Endodermal cell (in vitro differentiated cells): Measurements from ENCODE around the gene TNRC6C. TPM values are rescaled to one million over a fixed set of nuclear protein-coding genes. Genes with fewer than 3 reads are reported as not detected.
"Not testable (repeated sequence)": the region's sequence is repeated elsewhere in the genome, so short reads cannot be mapped to it uniquely, and the experiment has no call there.

ENCODE experiments used
- DNase-seq: peaks from one replicate; pipeline ENCODE4 v3.0.0-alpha.2; 2017
- H3K27ac ChIP-seq: 2 replicates; pipeline ENCODE4 v1.5.1; 2013; ENCODE audit warnings: mild to moderate bottlenecking, low read depth, low read length, moderate library complexity
- H3K27me3 ChIP-seq: 2 replicates; pipeline ENCODE4 v1.6.1; 2013; ENCODE audit warnings: mild to moderate bottlenecking, low read length, moderate library complexity; ENCODE audit not compliant: insufficient read depth, control insufficient read depth, poor library complexity, severe bottlenecking
- H3K36me3 ChIP-seq: 2 replicates; pipeline ENCODE4 v1.7.0; 2013; ENCODE audit warnings: mild to moderate bottlenecking, low read length, moderate library complexity; ENCODE audit not compliant: control insufficient read depth, insufficient read depth
- H3K4me1 ChIP-seq: one replicate; pipeline ENCODE4 v1.7.0; 2013; ENCODE audit warnings: low read length; ENCODE audit not compliant: control insufficient read depth, insufficient read depth
- H3K4me3 ChIP-seq: 2 replicates; pipeline ENCODE4 v1.5.1; 2013; ENCODE audit warnings: mild to moderate bottlenecking, low read length, moderate library complexity
- H3K9ac ChIP-seq: 2 replicates; pipeline ENCODE4 v1.6.1; 2013; ENCODE audit warnings: mild to moderate bottlenecking, low read length, moderate library complexity; ENCODE audit not compliant: poor library complexity, severe bottlenecking; ENCODE audit errors: extremely low read depth
- H3K9me3 ChIP-seq: 2 replicates; pipeline ENCODE4 v1.6.1; 2013; ENCODE audit warnings: mild to moderate bottlenecking, low read length, moderate library complexity; ENCODE audit not compliant: control insufficient read depth
- H3K27ac Mint-ChIP-seq: 2 replicates; pipeline ENCODE4 v1.8.0; 2020; ENCODE audit warnings: mixed read lengths
- H3K27me3 Mint-ChIP-seq: 2 replicates; pipeline ENCODE4 v1.8.0; 2021; ENCODE audit warnings: mild to moderate bottlenecking, mixed read lengths; ENCODE audit not compliant: insufficient read depth
- H3K36me3 Mint-ChIP-seq: 2 replicates; pipeline ENCODE4 v1.8.0; 2020; ENCODE audit warnings: low read depth, mixed read lengths
- H3K4me1 Mint-ChIP-seq: 2 replicates; pipeline ENCODE4 v1.8.0; 2020; ENCODE audit warnings: mixed read lengths
- H3K4me3 Mint-ChIP-seq: 2 replicates; pipeline ENCODE4 v1.8.0; 2020; ENCODE audit warnings: mild to moderate bottlenecking, moderate library complexity, mixed read lengths
- H3K9me3 Mint-ChIP-seq: 2 replicates; pipeline ENCODE4 v1.8.0; 2020; ENCODE audit warnings: mild to moderate bottlenecking, mixed read lengths
- CTCF ChIP-seq: fragments of 200-600 bp; sonication (generic); conservative IDR thresholded peaks from 2 replicates; pipeline ENCODE4 v1.5.0; 2021; ENCODE audit warnings: antibody characterized with exemption, mild to moderate bottlenecking
- WGBS, 2 experiments: methylation state at CpG; one replicate each; pipeline versions ENCODE4 v1.1.5 to v1.1.7; 2013; ENCODE audit warnings: missing lambda C conversion rate in 2 of 2, mixed read lengths in 1 of 2; ENCODE audit not compliant: insufficient coverage in 1 of 2, insufficient read length in 1 of 2; 5-methylcytosine and 5-hydroxymethylcytosine counted together
- total RNA-seq, 2 donors: library from RNA; stranded (reverse); fragmentation: NEBNext Ultra II Directional in 1 of 2; extraction: Animal tissue kit (Norgen Biotek cat#: 25700) in 1 of 2; gene quantifications; 2 replicates in 1 of 2; 3 replicates in 1 of 2; pipeline ENCODE4 v1.2.1, GENCODE V29; 2021

Gene TNRC6C
- total RNA-seq, 2 donors from 2014 or later: 22.4 to 40.2 TPM

GRCh38 chr17:78114831-78115723 lies 156.6 kb downstream of the TNRC6C start:
- Mint-ChIP-seq H3K9me3 (no peaks in the 10 kb centered on the region), H3K4me1 (no peaks in the 10 kb centered on the region), H3K36me3 (peaks cover 40% of the 10 kb centered on the region), H3K4me3 (no peak overlapping the region), H3K27me3 (no peaks in the 10 kb centered on the region), H3K27ac (no peak overlapping the region)
- H3K27me3 ChIP-seq: no peaks in the 10 kb centered on the region
- H3K4me1 ChIP-seq: no peaks in the 10 kb centered on the region
- H3K36me3 ChIP-seq: peaks cover 18% of the 10 kb centered on the region
- H3K4me3 ChIP-seq: no peak overlapping the region
- no peaks in the 10 kb centered on the region for H3K9me3 ChIP-seq
- TF ChIP-seq CTCF: no peak
- no peak overlapping the region for H3K9ac ChIP-seq
- no peak for DNase-seq
- WGBS, 2 experiments: 91 to 95% methylated on average over 10 to 25 of the region's 28 CpGs
- no peak overlapping the region for H3K27ac ChIP-seq

- H3K36me3 Mint-ChIP-seq: peaks cover 38% of the 10 kb centered on the region
- not testable (repeated sequence) for H3K4me1 ChIP-seq, H3K9me3 Mint-ChIP-seq, H3K9ac ChIP-seq, DNase-seq, H3K27ac Mint-ChIP-seq, H3K4me3 ChIP-seq, H3K4me1 Mint-ChIP-seq, H3K27me3 ChIP-seq, H3K27ac ChIP-seq, H3K4me3 Mint-ChIP-seq, H3K9me3 ChIP-seq, H3K27me3 Mint-ChIP-seq
- WGBS, 2 experiments: 93 to 95% methylated on average over 8 to 13 of the region's 18 CpGs
- peaks cover 13% of the 10 kb centered on the region for H3K36me3 ChIP-seq
Measured at GRCh38 chr17:78115803-78116202, 157.3 kb downstream of the TNRC6C start.

GRCh38 chr17:78116411-78116810 lies 157.9 kb downstream of the TNRC6C start:
- Histone ChIP-seq H3K9ac (no peak overlapping the region), H3K9me3 (no peaks in the 10 kb centered on the region), H3K36me3 (peaks cover 6% of the 10 kb centered on the region), H3K4me1 (no peaks in the 10 kb centered on the region), H3K4me3 (no peak overlapping the region), H3K27me3 (no peaks in the 10 kb centered on the region), H3K27ac (no peak overlapping the region)
- Mint-ChIP-seq H3K4me1 (no peaks in the 10 kb centered on the region), H3K4me3 (no peak overlapping the region), H3K9me3 (no peaks in the 10 kb centered on the region), H3K27ac (no peak overlapping the region), H3K36me3 (peaks cover 36% of the 10 kb centered on the region), H3K27me3 (no peaks in the 10 kb centered on the region)
- no peak for TF ChIP-seq CTCF
- no peak for DNase-seq
- WGBS, 2 experiments: 93 to 95% methylated on average over 8 to 9 of the region's 9 CpGs
